Gastroesophageal sphincter (tissue), 3 donors: ENCODE results near the gene ZNF329.

ENCODE experiments used
- POLR2A ChIP-seq, 2 donors: fragments of 450-650 bp; IDR thresholded peaks; one replicate each; pipeline ENCODE4 v1.6.1; 2017; ENCODE audit warnings: antibody characterized with exemption in 2 of 2, mild to moderate bottlenecking in 2 of 2, moderate library complexity in 1 of 2
- TF ChIP-seq, protein P1 (sequence below), 4 experiments: fragments of 200-600 bp in 2 of 4; fragments of 450-650 bp in 2 of 4; sonication (generic) in 1 of 4; IDR thresholded peaks; one replicate each; pipeline ENCODE4 v1.5.1; 2017 to 2019; ENCODE audit warnings: antibody characterized with exemption in 4 of 4, mild to moderate bottlenecking in 2 of 4, moderate library complexity in 2 of 4

GRCh38 chr19:58134244-58134643, 16.3 kb downstream of the ZNF329 start:
- TF ChIP-seq, protein P1, sequence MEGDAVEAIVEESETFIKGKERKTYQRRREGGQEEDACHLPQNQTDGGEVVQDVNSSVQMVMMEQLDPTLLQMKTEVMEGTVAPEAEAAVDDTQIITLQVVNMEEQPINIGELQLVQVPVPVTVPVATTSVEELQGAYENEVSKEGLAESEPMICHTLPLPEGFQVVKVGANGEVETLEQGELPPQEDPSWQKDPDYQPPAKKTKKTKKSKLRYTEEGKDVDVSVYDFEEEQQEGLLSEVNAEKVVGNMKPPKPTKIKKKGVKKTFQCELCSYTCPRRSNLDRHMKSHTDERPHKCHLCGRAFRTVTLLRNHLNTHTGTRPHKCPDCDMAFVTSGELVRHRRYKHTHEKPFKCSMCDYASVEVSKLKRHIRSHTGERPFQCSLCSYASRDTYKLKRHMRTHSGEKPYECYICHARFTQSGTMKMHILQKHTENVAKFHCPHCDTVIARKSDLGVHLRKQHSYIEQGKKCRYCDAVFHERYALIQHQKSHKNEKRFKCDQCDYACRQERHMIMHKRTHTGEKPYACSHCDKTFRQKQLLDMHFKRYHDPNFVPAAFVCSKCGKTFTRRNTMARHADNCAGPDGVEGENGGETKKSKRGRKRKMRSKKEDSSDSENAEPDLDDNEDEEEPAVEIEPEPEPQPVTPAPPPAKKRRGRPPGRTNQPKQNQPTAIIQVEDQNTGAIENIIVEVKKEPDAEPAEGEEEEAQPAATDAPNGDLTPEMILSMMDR (IDR thresholded peaks at IDR 0.05): no peak
- no peak for TF ChIP-seq POLR2A (IDR thresholded peaks at IDR 0.05)
